Liver (tissue), 3 donors: ENCODE results near the gene UBALD1.

Source experiments
- TAF1 ChIP-seq: conservative IDR thresholded peaks from 2 replicates; pipeline ENCODE4 v1.6.1; 2016; ENCODE audit warnings: antibody characterized with exemption, mild to moderate bottlenecking
- YY1 ChIP-seq: IDR thresholded peaks from 2 replicates; pipeline ENCODE4 v1.6.1; 2016; ENCODE audit warnings: antibody characterized with exemption, mild to moderate bottlenecking
- TF ChIP-seq, protein P1 (sequence below): IDR thresholded peaks from 2 replicates; pipeline ENCODE4 v1.6.1; 2016; ENCODE audit warnings: antibody characterized with exemption, mild to moderate bottlenecking
- TF ChIP-seq, protein P2 (sequence below): fragments of 150-350 bp; IDR thresholded peaks from 2 replicates; pipeline ENCODE4 v1.5.1; 2017; ENCODE audit warnings: improper control_type of control experiment, low read depth, low read length; ENCODE audit not compliant: missing input control
- donor health status: healthy.
- donor health status: healthy.

DNA sequence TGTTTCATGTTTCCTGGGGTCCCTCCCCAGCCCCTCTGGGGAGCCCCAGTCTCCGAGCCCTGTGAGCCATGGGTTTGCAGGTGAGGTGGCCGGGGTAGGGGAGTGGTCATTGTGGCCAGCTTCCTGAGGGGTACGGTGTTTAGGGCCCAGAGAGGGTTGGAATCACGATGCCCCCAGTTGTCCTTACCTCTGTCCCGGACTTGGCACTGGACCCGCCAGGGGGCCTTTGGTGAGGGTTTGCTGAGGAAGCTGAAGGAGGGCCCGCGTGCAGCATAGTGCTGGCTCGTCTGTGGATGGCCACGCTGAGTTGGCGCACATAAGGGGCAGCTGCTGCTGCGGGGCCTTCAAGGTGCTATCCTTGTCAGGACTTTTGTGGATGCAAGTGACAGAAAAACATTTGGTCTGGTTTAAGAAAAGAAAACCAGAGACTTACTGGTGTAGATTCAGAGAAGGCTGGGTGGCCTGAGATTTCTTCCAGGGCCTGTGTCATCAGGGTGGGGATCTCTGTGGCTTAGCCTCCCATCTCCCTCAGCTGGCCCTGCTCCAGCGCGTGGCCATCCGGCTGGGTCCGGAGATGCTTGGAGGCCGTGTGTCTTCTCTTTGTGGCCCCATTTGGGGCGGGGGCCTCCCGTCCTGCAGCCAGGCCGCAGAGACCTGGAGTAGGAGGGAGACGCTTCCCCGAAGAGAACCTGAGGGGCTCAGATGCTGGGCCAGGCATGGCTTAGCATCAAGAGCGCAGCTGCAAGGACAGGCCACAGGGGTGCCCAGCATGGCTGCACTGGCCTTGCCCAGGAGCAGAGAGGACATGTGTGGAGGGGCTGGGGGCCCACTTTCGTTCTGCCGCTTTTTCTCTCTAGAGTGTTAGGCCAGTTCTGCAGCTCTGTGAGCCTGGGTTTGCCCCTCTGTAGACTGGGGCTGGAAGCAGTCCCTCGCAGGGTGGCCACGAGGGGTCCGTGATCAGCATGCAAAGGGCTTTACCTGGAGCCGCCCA, 45.0 kb upstream of the UBALD1 start:
- TF ChIP-seq, protein P1, sequence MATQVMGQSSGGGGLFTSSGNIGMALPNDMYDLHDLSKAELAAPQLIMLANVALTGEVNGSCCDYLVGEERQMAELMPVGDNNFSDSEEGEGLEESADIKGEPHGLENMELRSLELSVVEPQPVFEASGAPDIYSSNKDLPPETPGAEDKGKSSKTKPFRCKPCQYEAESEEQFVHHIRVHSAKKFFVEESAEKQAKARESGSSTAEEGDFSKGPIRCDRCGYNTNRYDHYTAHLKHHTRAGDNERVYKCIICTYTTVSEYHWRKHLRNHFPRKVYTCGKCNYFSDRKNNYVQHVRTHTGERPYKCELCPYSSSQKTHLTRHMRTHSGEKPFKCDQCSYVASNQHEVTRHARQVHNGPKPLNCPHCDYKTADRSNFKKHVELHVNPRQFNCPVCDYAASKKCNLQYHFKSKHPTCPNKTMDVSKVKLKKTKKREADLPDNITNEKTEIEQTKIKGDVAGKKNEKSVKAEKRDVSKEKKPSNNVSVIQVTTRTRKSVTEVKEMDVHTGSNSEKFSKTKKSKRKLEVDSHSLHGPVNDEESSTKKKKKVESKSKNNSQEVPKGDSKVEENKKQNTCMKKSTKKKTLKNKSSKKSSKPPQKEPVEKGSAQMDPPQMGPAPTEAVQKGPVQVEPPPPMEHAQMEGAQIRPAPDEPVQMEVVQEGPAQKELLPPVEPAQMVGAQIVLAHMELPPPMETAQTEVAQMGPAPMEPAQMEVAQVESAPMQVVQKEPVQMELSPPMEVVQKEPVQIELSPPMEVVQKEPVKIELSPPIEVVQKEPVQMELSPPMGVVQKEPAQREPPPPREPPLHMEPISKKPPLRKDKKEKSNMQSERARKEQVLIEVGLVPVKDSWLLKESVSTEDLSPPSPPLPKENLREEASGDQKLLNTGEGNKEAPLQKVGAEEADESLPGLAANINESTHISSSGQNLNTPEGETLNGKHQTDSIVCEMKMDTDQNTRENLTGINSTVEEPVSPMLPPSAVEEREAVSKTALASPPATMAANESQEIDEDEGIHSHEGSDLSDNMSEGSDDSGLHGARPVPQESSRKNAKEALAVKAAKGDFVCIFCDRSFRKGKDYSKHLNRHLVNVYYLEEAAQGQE: no peak
- TF ChIP-seq, protein P2, sequence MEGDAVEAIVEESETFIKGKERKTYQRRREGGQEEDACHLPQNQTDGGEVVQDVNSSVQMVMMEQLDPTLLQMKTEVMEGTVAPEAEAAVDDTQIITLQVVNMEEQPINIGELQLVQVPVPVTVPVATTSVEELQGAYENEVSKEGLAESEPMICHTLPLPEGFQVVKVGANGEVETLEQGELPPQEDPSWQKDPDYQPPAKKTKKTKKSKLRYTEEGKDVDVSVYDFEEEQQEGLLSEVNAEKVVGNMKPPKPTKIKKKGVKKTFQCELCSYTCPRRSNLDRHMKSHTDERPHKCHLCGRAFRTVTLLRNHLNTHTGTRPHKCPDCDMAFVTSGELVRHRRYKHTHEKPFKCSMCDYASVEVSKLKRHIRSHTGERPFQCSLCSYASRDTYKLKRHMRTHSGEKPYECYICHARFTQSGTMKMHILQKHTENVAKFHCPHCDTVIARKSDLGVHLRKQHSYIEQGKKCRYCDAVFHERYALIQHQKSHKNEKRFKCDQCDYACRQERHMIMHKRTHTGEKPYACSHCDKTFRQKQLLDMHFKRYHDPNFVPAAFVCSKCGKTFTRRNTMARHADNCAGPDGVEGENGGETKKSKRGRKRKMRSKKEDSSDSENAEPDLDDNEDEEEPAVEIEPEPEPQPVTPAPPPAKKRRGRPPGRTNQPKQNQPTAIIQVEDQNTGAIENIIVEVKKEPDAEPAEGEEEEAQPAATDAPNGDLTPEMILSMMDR: no peak
- no peak for TF ChIP-seq TAF1
- TF ChIP-seq YY1: no peak
